ENCODE results near the gene SV2C. TPM values are rescaled to one million over a fixed set of nuclear protein-coding genes. Genes with fewer than 3 reads are reported as not detected.

SV2C gene
- total RNA-seq, 4 donors from 2014 or later = 0.05 to 0.11 TPM; not detected in 2

GRCh38 chr5:76257897-76258296 lies 174.7 kb downstream of the SV2C start:
- 82 to 85% methylated on average over 3 of the region's 3 CpGs for WGBS, 2 donors
- Histone ChIP-seq H3K27ac (no peak overlapping the region), H3K9me3 (no peaks in the 10 kb centered on the region), H3K4me3 (replicated peaks in 1 of 3) (no peak overlapping the region), H3K27me3 (no peaks in the 10 kb centered on the region), H3K36me3 (no peaks in the 10 kb centered on the region), H3K4me1 (peaks cover 0 to 8% of the 10 kb centered on the region in 2 donors)
- no peak for TF ChIP-seq CTCF (IDR thresholded peaks at IDR 0.05)
- no peak for TF ChIP-seq POLR2A (IDR thresholded peaks at IDR 0.05)
- intact Hi-C loops (cut with DNase I) = loop anchor here (10.0 kb wide), 1 partner anchor 533 kb away; no protein-coding TSS in a partner anchor
- DNase-seq = no peak

GRCh38 chr5:76264681-76265080 lies 181.5 kb downstream of the SV2C start:
- intact Hi-C loops (cut with DNase I) = no loop called here
- H3K27me3 ChIP-seq = no peaks in the 10 kb centered on the region
- no peak overlapping the region for H3K27ac ChIP-seq
- no peaks in the 10 kb centered on the region for H3K36me3 ChIP-seq
- TF ChIP-seq POLR2A (IDR thresholded peaks at IDR 0.05) (no peak), CTCF (IDR thresholded peaks at IDR 0.05) (no peak)
- H3K4me3 ChIP-seq (replicated peaks in 1 of 3) = no peak overlapping the region
- peaks cover 9 to 19% of the 10 kb centered on the region in 2 donors for H3K4me1 ChIP-seq
- no peaks in the 10 kb centered on the region for H3K9me3 ChIP-seq
- 56 to 85% methylated on average over 5 of the region's 5 CpGs for WGBS, 2 donors
- no peak for DNase-seq

GRCh38 chr5:76269259-76269931 lies 186.2 kb downstream of the SV2C start:
- Histone ChIP-seq H3K36me3 (no peaks in the 10 kb centered on the region), H3K27me3 (no peaks in the 10 kb centered on the region), H3K4me3 (replicated peaks in 1 of 3) (no peak overlapping the region), H3K27ac (no peak overlapping the region), H3K4me1 (peaks cover 26 to 47% of the 10 kb centered on the region in 2 donors), H3K9me3 (no peaks in the 10 kb centered on the region)
- intact Hi-C loops (cut with DNase I) = no loop called here
- 71 to 78% methylated on average over 10 of the region's 10 CpGs for WGBS, 2 donors
- TF ChIP-seq CTCF (IDR thresholded peaks at IDR 0.05) (no peak), POLR2A (IDR thresholded peaks at IDR 0.05) (no peak)
- no peak for DNase-seq

GRCh38 chr5:76269932-76270610 lies 186.9 kb downstream of the SV2C start:
- TF ChIP-seq POLR2A (IDR thresholded peaks at IDR 0.05) = no peak

GRCh38 chr5:76271836-76272235 lies 188.7 kb downstream of the SV2C start:
- Histone ChIP-seq H3K9me3 (no peaks in the 10 kb centered on the region), H3K4me1 (peaks cover 22 to 46% of the 10 kb centered on the region in 2 donors), H3K4me3 (replicated peaks in 1 of 3) (no peak overlapping the region), H3K36me3 (no peaks in the 10 kb centered on the region), H3K27me3 (no peaks in the 10 kb centered on the region), H3K27ac (peak overlapping the region; percentile 49 to 63 (median 54))
- no peak for TF ChIP-seq POLR2A (IDR thresholded peaks at IDR 0.05)
- TF ChIP-seq CTCF (IDR thresholded peaks at IDR 0.05) = no peak
- intact Hi-C loops (cut with DNase I) = no loop called here
- DNase-seq = no peak

More at GRCh38 chr5:76269932-76270610, 186.9 kb downstream of the SV2C start:
- DNase-seq = no peak
- 44 to 64% methylated on average over 1 of the region's 1 CpG for WGBS, 2 donors
- Histone ChIP-seq H3K27ac (no peak overlapping the region), H3K4me3 (replicated peaks in 1 of 3) (no peak overlapping the region), H3K27me3 (no peaks in the 10 kb centered on the region), H3K9me3 (no peaks in the 10 kb centered on the region), H3K36me3 (no peaks in the 10 kb centered on the region), H3K4me1 (peaks cover 22 to 47% of the 10 kb centered on the region in 2 donors)
- intact Hi-C loops (cut with DNase I) = no loop called here
